CD14-positive monocyte (primary cell): Measurements from ENCODE around the gene PSTPIP1. TPM values are rescaled to one million over a fixed set of nuclear protein-coding genes. Genes with fewer than 3 reads are reported as not detected.

Experiments
- DNase-seq, 3 donors: peaks; one replicate each; pipeline ENCODE4 v3.0.0-alpha.2; 2011 to 2022
- H2AFZ ChIP-seq: 2 replicates; pipeline ENCODE4 v1.6.0; 2012; ENCODE audit warnings: mild to moderate bottlenecking, low read depth, low read length, inconsistent platforms; ENCODE audit not compliant: insufficient read depth, poor library complexity, severe bottlenecking
- H3K27ac ChIP-seq, 2 donors: 1 replicate in 1 of 2; 2 replicates in 1 of 2; pipeline ENCODE4 v1.5.1; 2012 to 2013; ENCODE audit warnings: low read length in 2 of 2, control low read depth in 1 of 2, inconsistent platforms in 1 of 2, low read depth in 1 of 2, mild to moderate bottlenecking in 1 of 2
- H3K27me3 ChIP-seq, 2 donors: one replicate each; pipeline versions ENCODE4 v1.6.0 to v1.6.1; 2011 to 2013; ENCODE audit warnings: low read length in 2 of 2; ENCODE audit not compliant: control insufficient read depth in 2 of 2, insufficient read depth in 2 of 2
- H3K36me3 ChIP-seq, 2 donors: replicated peaks in 1 of 2; 1 replicate in 1 of 2; 2 replicates in 1 of 2; pipeline versions ENCODE4 v1.5.1 to v1.6.1; 2012 to 2013; ENCODE audit warnings: low read length in 2 of 2, control low read depth in 1 of 2, inconsistent platforms in 1 of 2, mild to moderate bottlenecking in 1 of 2; ENCODE audit not compliant: insufficient read depth in 2 of 2, control insufficient read depth in 1 of 2
- H3K4me1 ChIP-seq, 2 donors: 1 replicate in 1 of 2; 2 replicates in 1 of 2; pipeline versions ENCODE4 v1.5.1 to v1.6.1; 2012 to 2013; ENCODE audit warnings: low read length in 2 of 2, control low read depth in 1 of 2, inconsistent platforms in 1 of 2, mild to moderate bottlenecking in 1 of 2, moderate library complexity in 1 of 2; ENCODE audit not compliant: insufficient read depth in 2 of 2, control insufficient read depth in 1 of 2
- H3K4me2 ChIP-seq: replicated peaks from 2 replicates; pipeline ENCODE3; 2012; ENCODE audit warnings: low read length, moderate library complexity, mild to moderate bottlenecking; ENCODE audit not compliant: poor library complexity, severe bottlenecking; ENCODE audit errors: extremely low read depth
- H3K4me3 ChIP-seq, 3 experiments: fragments of 200-600 bp in 1 of 3; sonication (generic) in 1 of 3; replicated peaks in 1 of 3; 1 replicate in 2 of 3; 2 replicates in 1 of 3; pipeline ENCODE4 v1.5.1; 2011 to 2013; ENCODE audit warnings: low read length in 3 of 3, mild to moderate bottlenecking in 3 of 3, control low read depth in 2 of 3, low read depth in 2 of 3, inconsistent platforms in 1 of 3, moderate library complexity in 1 of 3
- H3K79me2 ChIP-seq: 2 replicates; pipeline ENCODE4 v1.6.0; 2012; ENCODE audit warnings: mild to moderate bottlenecking, control low read depth, inconsistent platforms, low read length, moderate library complexity; ENCODE audit not compliant: insufficient read depth
- H3K9ac ChIP-seq: 2 replicates; pipeline ENCODE4 v1.6.0; 2017; ENCODE audit warnings: low read length, mild to moderate bottlenecking; ENCODE audit not compliant: insufficient read depth, poor library complexity, severe bottlenecking
- H3K9me3 ChIP-seq, 2 donors: replicated peaks in 1 of 2; 1 replicate in 1 of 2; 2 replicates in 1 of 2; pipeline versions ENCODE4 v1.5.1 to v1.6.1; 2012 to 2013; ENCODE audit warnings: low read length in 2 of 2, control low read depth in 1 of 2; ENCODE audit not compliant: control insufficient read depth in 1 of 2, insufficient read depth in 1 of 2
- H4K20me1 ChIP-seq: 2 replicates; pipeline ENCODE4 v1.6.0; 2012; ENCODE audit warnings: mild to moderate bottlenecking, low read length, control low read depth, moderate library complexity; ENCODE audit not compliant: insufficient read depth
- H3K27ac Mint-ChIP-seq, 7 donors: one replicate each; pipeline ENCODE4 v1.8.0; 2020; ENCODE audit warnings: mild to moderate bottlenecking in 7 of 7, mixed read lengths in 7 of 7, moderate library complexity in 6 of 7, inconsistent platforms in 2 of 7
- H3K27me3 Mint-ChIP-seq, 3 donors: one replicate each; pipeline ENCODE4 v1.8.0; 2021 to 2022; ENCODE audit warnings: low read depth in 3 of 3, mild to moderate bottlenecking in 3 of 3, mixed read lengths in 3 of 3, moderate library complexity in 3 of 3, inconsistent platforms in 1 of 3
- H3K36me3 Mint-ChIP-seq, 2 donors: one replicate each; pipeline ENCODE4 v1.8.0; 2020; ENCODE audit warnings: mixed read lengths in 2 of 2, inconsistent platforms in 1 of 2, mild to moderate bottlenecking in 1 of 2
- H3K4me1 Mint-ChIP-seq: one replicate; pipeline ENCODE4 v1.8.0; 2020; ENCODE audit warnings: mild to moderate bottlenecking, mixed read lengths
- H3K4me3 Mint-ChIP-seq, 2 donors: one replicate each; pipeline ENCODE4 v1.8.0; 2020; ENCODE audit warnings: mild to moderate bottlenecking in 2 of 2, mixed read lengths in 2 of 2, moderate library complexity in 1 of 2
- H3K9me3 Mint-ChIP-seq, 7 donors: one replicate each; pipeline ENCODE4 v1.8.0; 2020 to 2022; ENCODE audit warnings: mixed read lengths in 7 of 7, mild to moderate bottlenecking in 6 of 7, moderate library complexity in 6 of 7, inconsistent platforms in 2 of 7
- CTCF ChIP-seq: fragments of 200-600 bp; IDR thresholded peaks from one replicate; pipeline ENCODE4 v1.8.0; 2022; ENCODE audit warnings: antibody characterized with exemption, mild to moderate bottlenecking
- WGBS: methylation state at CpG from one replicate; pipeline ENCODE4 v1.1.5; 2013; ENCODE audit warnings: missing lambda C conversion rate; ENCODE audit not compliant: insufficient coverage; 5-methylcytosine and 5-hydroxymethylcytosine counted together
- intact Hi-C, 2 donors: fragments of 100-400 bp; cut with micrococcal nuclease; formaldehyde crosslinking; loops; one replicate each; pipeline versions ENCODE4 v1.15.0 to v1.15.1; 2023
- polyA plus RNA-seq, 3 donors: library from polyadenylated mRNA; depleted of rRNA in 1 of 3; unstranded in 2 of 3; stranded (reverse) in 1 of 3; fragments of 300-500 nt in 2 of 3; fragments of >200 nt in 1 of 3; fragmentation: Illumina TruSeq in 2 of 3; gene quantifications; 1 replicate in 2 of 3; 2 replicates in 1 of 3; pipeline ENCODE4 v1.2.3, GENCODE V29; 2012 to 2021

The PSTPIP1 gene
- polyA plus RNA-seq, 3 donors = 85.9 to 183 (median 86.8) TPM

- TF ChIP-seq CTCF = no peak
- H3K36me3 Mint-ChIP-seq = peaks cover 66 to 95% of the 10 kb centered on the region in 2 donors
- no peaks in the 10 kb centered on the region for H3K4me1 ChIP-seq
- 100% methylated on average over 5 of the region's 10 CpGs for WGBS
- no peak overlapping the region for H3K4me3 Mint-ChIP-seq
- peaks cover 0 to 14% (median 4%) of the 10 kb centered on the region in 7 donors for H3K9me3 Mint-ChIP-seq
- H4K20me1 ChIP-seq = peaks cover 100% of the 10 kb centered on the region
- H3K4me2 ChIP-seq = no peak overlapping the region
- H3K27ac Mint-ChIP-seq = peak overlapping the region in 4 of 7 donors; percentile 8 to 58 (median 34)
- peaks cover 0 to 1% (median 0%) of the 10 kb centered on the region in 3 donors for H3K27me3 Mint-ChIP-seq
- H3K4me1 Mint-ChIP-seq = no peaks in the 10 kb centered on the region
- no peak overlapping the region for H2AFZ ChIP-seq
- H3K36me3 ChIP-seq = peaks cover 99 to 100% of the 10 kb centered on the region in 2 donors
- no peak overlapping the region for H3K9ac ChIP-seq
- DNase-seq = no peak
- H3K27me3 ChIP-seq = no peaks in the 10 kb centered on the region
- no peak overlapping the region for H3K4me3 ChIP-seq
- intact Hi-C loops = no loop called here
- peaks cover 42% of the 10 kb centered on the region for H3K79me2 ChIP-seq
- H3K27ac ChIP-seq = peak overlapping the region; percentile 1 to 62
- peaks cover 0 to 6% of the 10 kb centered on the region in 2 donors for H3K9me3 ChIP-seq
Observed at GRCh38 chr15:77030928-77031375, 36.0 kb downstream of the PSTPIP1 start.

DNA sequence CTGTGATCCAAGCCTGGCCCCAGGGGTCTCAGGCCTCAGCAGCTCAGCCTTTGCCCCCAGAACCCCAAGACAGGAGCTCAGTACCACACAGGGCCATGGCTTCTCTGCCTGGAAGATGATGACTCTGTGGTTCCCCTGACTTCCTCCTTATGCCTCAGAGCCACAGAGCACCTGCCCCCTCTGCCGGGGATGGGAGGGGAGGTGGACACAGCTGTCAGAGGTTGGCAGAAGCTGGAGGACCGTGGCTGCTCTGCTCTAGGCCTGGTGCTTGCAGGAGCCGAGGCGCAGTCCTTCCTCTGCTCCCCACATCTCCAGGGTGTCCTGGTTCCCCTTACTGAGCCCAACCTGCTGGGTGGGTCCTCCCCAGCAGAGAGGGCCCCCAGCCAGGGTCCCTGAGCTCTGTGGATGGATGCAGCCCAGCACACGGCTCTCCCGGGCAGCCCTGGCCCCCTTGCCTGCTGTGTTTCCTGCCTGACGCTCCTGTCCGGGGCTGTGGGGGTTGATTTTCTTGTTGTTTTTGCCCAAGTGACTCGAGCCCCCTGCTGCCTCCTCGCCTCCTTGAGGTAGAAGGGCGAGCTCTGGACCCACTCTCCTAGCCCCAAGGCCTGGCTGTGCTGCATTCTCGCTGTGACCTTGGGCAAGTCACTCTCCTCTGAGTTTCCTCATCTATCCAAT is 36.6 kb downstream of the PSTPIP1 start:
- H3K9me3 ChIP-seq = peaks cover 0 to 11% of the 10 kb centered on the region in 2 donors
- no peak overlapping the region for H3K4me3 Mint-ChIP-seq
- 73% methylated on average over 6 of the region's 12 CpGs for WGBS
- peaks cover 0 to 1% (median 0%) of the 10 kb centered on the region in 3 donors for H3K27me3 Mint-ChIP-seq
- peak; percentile 19 for TF ChIP-seq CTCF
- no peak overlapping the region for H3K4me3 ChIP-seq
- no peak overlapping the region for H3K9ac ChIP-seq
- peaks cover 0 to 16% (median 7%) of the 10 kb centered on the region in 7 donors for H3K9me3 Mint-ChIP-seq
- H4K20me1 ChIP-seq = peaks cover 100% of the 10 kb centered on the region
- H2AFZ ChIP-seq = no peak overlapping the region
- peak overlapping the region; percentile 3 to 62 for H3K27ac ChIP-seq
- no peaks in the 10 kb centered on the region for H3K27me3 ChIP-seq
- H3K36me3 ChIP-seq = peaks cover 99 to 100% of the 10 kb centered on the region in 2 donors
- peaks cover 68 to 95% of the 10 kb centered on the region in 2 donors for H3K36me3 Mint-ChIP-seq
- intact Hi-C loops = no loop called here
- peak overlapping the region in 5 of 7 donors; percentile 8 to 72 (median 60) for H3K27ac Mint-ChIP-seq
- no peaks in the 10 kb centered on the region for H3K4me1 ChIP-seq
- DNase-seq = peak; percentile 10 to 30 (median 18)
- H3K79me2 ChIP-seq = peaks cover 37% of the 10 kb centered on the region
- no peaks in the 10 kb centered on the region for H3K4me1 Mint-ChIP-seq
- H3K4me2 ChIP-seq = no peak overlapping the region
